ENCODE data around the gene LOC128125822.

GRCh38 chr6:63576147-63576772 lies 4.0 kb downstream of the LOC128125822 start:
- TF ChIP-seq CTCF (IDR thresholded peaks at IDR 0.05) = no peak
- TF ChIP-seq POLR2A (IDR thresholded peaks at IDR 0.05) = no peak

Data from body of pancreas (tissue), 4 donors.